ENCODE data around the gene TUBGCP2. TPM values are rescaled to one million over a fixed set of nuclear protein-coding genes. Genes with fewer than 3 reads are reported as not detected.

The TUBGCP2 gene
- total RNA-seq, 1 experiment from 2014 or later: 33.1 TPM

DNA sequence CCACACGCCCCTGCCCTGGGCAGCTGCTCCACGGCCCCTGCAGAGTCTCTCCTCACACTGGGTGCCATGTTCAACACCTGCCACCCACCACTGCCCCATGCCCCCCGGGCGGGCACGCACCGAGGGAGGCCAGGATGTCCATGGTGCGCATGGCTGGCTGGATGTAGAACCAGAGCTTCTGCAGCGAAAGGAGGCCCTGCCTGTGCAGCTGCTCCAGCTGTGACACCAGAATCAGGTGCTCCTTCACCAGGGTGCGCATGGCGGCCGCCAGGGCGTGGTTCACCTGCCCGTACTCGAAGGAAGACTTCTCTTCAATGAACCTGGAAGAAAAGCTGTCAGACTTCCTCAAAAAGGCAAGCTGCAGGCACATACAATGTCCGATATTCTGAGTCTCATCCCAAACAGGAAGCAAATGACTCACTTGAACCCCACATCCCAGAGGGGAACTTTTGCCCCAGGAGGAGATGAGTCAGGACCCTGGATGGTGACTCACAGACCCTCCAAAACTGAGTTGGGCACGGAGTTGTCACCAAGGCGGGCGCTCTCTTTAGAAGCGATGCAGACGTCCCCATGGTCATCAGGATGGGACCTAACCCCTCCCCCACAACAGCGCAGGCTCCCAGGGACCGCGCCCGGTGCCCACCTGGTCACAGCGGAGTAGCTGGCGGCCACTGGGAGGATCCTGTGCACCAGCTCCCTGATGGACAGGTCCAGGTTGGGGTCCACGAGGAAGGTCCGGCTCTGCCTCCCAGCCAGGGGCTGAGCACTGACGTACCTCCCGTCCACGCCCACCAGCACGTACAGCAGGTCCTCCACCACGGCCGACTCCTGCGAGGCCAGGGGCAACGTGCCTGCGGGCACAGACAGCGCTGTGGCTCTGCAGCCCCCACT, 15.5 kb downstream of the TUBGCP2 start:
- in situ Hi-C loops (cut with HindIII; ENCODE audit: low pct_unique_long_range_greater_than_20kb, low sequenced_read_pairs): no loop called here
- no peak for DNase-seq (ENCODE audit: low read depth, low spot score)

- in situ Hi-C loops (cut with HindIII; ENCODE audit: low pct_unique_long_range_greater_than_20kb, low sequenced_read_pairs): no loop called here
- DNase-seq (ENCODE audit: low read depth, low spot score): no peak
Observed at GRCh38 chr10:133289761-133290160, 18.9 kb downstream of the TUBGCP2 start.

GRCh38 chr10:133287832-133288500, 20.7 kb downstream of the TUBGCP2 start:
- DNase-seq (ENCODE audit: low read depth, low spot score): no peak
- in situ Hi-C loops (cut with HindIII; ENCODE audit: low pct_unique_long_range_greater_than_20kb, low sequenced_read_pairs): no loop called here

DNA sequence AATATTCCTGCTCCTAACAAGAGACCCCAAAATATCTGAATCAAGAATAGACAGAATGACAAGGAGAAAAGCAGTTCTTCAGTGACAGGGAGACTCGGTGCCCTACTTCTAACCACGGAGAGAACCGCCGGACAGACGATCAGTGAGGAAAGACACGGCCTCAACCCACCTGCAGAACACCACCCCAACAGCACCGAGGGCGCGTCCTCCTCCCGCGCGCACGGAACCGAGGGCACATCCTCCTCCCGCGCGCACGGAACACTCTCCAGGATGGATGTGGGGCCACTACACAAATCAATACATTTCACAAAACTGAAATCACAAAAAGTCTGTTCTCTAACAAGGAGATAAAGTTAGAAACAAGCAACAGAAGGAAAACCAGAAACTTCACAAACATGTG, 22.3 kb downstream of the TUBGCP2 start:
- in situ Hi-C loops (cut with HindIII; ENCODE audit: low pct_unique_long_range_greater_than_20kb, low sequenced_read_pairs): no loop called here
- no peak for DNase-seq (ENCODE audit: low read depth, low spot score)

GRCh38 chr10:133285217-133285616, 23.5 kb downstream of the TUBGCP2 start:
- in situ Hi-C loops (cut with HindIII; ENCODE audit: low pct_unique_long_range_greater_than_20kb, low sequenced_read_pairs): no loop called here
- no peak for DNase-seq (ENCODE audit: low read depth, low spot score)

- in situ Hi-C loops (cut with HindIII; ENCODE audit: low pct_unique_long_range_greater_than_20kb, low sequenced_read_pairs): no loop called here
- DNase-seq (ENCODE audit: low read depth, low spot score): no peak
Observed at GRCh38 chr10:133283931-133284330, 24.7 kb downstream of the TUBGCP2 start.

DNA sequence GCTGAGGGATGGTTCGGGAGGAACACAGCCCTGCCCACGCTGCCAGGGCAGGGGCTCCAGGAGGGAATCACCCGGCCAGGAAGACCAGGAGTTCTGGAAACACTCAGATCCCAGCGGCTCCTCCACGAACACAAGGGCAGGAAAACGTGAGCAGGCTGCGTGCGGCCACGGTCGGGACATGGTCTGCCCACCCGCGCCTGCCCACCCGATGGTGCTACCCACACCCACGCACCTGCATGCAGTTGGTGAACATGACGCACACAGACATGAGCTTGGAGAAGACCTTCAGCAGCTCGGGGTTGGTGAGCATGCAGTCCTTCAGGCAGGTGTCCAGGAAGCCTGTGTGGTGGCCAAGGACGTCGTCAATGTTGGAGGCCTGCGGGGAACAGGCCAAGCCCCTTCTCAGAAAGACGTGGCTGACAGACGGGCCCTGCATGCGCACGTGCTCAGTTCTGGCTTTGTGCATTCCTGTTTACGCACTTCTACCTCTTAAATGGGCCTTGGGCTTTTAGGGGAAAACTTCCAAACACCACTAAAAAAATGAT, 25.8 kb downstream of the TUBGCP2 start:
- in situ Hi-C loops (cut with HindIII; ENCODE audit: low pct_unique_long_range_greater_than_20kb, low sequenced_read_pairs): no loop called here
- DNase-seq (ENCODE audit: low read depth, low spot score): no peak

DNA sequence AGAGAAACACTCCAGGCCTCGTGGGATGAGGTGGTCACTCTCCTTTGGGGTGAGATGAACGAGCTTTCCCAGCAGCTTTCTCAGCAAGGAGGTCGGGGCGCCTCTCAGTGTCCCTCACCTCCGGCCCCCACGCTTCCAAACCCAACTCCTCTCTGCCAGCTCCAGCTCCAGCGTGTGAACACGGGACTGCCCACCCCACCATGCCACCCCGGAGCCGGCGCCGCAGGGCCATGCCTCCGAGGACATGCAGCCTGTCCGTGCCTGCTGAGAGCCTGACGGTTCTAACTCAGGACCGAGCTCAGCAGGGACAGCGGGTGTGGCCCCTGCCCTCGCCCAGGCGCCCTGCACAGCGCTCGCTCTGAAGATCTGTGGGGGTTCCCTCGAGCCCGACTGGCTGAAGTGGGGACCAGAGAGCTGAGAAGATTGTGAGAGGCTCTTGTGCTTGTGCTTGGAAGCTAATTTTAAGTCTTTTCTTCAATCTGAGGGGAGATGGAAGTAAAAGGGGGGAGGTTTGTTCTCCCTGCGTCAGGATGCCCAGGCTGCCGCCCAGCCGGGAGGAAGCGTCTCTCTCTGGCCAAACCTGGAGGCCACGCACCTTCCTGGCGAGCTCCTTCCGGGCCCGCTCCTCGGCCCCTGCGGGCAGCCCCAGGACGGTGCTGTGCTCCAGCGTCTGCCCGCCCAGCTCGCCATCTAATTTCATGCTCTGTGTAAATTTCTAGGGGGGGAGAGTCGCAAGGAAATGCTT, 26.9 kb downstream of the TUBGCP2 start:
- in situ Hi-C loops (cut with HindIII; ENCODE audit: low pct_unique_long_range_greater_than_20kb, low sequenced_read_pairs): no loop called here
- DNase-seq (ENCODE audit: low read depth, low spot score): no peak

DNA sequence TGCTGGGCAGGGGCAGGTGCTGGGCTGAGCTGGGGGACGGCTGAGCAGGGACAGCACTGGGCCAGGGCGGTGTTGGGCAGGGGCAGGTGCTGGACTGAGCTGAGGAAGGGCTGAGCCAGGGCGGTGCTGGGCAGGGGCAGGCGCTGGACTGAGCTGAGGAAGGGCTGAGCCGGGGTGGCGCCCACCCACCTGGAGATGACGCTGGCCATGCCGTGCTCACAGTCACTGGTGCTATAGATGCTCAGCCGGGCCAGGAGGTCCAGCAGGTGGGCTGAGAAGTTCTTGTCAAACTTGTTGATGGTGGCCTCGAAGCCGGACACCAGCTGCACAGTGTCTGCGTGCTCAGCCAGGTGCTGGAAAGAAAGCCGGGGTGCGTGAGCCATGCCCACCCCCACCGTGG, 27.6 kb downstream of the TUBGCP2 start:
- in situ Hi-C loops (cut with HindIII; ENCODE audit: low pct_unique_long_range_greater_than_20kb, low sequenced_read_pairs): no loop called here
- no peak for DNase-seq (ENCODE audit: low read depth, low spot score)

- no peak for DNase-seq (ENCODE audit: low read depth, low spot score)
- in situ Hi-C loops (cut with HindIII; ENCODE audit: low pct_unique_long_range_greater_than_20kb, low sequenced_read_pairs): no loop called here
Observed at GRCh38 chr10:133280391-133281059, 28.1 kb downstream of the TUBGCP2 start.

- DNase-seq (ENCODE audit: low read depth, low spot score): no peak
- in situ Hi-C loops (cut with HindIII; ENCODE audit: low pct_unique_long_range_greater_than_20kb, low sequenced_read_pairs): no loop called here
Observed at GRCh38 chr10:133279326-133280226, 29.1 kb downstream of the TUBGCP2 start.

GRCh38 chr10:133278577-133279265, 30.0 kb downstream of the TUBGCP2 start:
- in situ Hi-C loops (cut with HindIII; ENCODE audit: low pct_unique_long_range_greater_than_20kb, low sequenced_read_pairs): no loop called here
- DNase-seq (ENCODE audit: low read depth, low spot score): no peak

- in situ Hi-C loops (cut with HindIII; ENCODE audit: low pct_unique_long_range_greater_than_20kb, low sequenced_read_pairs): no loop called here
- no peak for DNase-seq (ENCODE audit: low read depth, low spot score)
Observed at GRCh38 chr10:133277993-133278576, 30.6 kb downstream of the TUBGCP2 start.

GRCh38 chr10:133277277-133277992, 31.2 kb downstream of the TUBGCP2 start:
- DNase-seq (ENCODE audit: low read depth, low spot score): no peak
- in situ Hi-C loops (cut with HindIII; ENCODE audit: low pct_unique_long_range_greater_than_20kb, low sequenced_read_pairs): no loop called here

- DNase-seq (ENCODE audit: low read depth, low spot score): no peak
Observed at GRCh38 chr10:133276435-133277201, 32.1 kb downstream of the TUBGCP2 start, which contains the start of gene ADAM8. ADAM8 (minus strand) TSS chr10:133276868; CDS start chr10:133276817, 51 bp downstream.

More at GRCh38 chr10:133276435-133277201, 32.1 kb downstream of the TUBGCP2 start, which contains the start of gene ADAM8:
- in situ Hi-C loops (cut with HindIII; ENCODE audit: low pct_unique_long_range_greater_than_20kb, low sequenced_read_pairs): no loop called here
